GM21423 (cell line): ENCODE measurements around the gene ZBTB7C.

ENCODE experiments used
- ATAC-seq: cut with Tn5 transposase; IDR thresholded peaks from one replicate; pipeline ENCODE4 v1.9.1; 2021; ENCODE audit warnings: mild to moderate bottlenecking, moderate library complexity; ENCODE audit not compliant: unreplicated experiment

The ZBTB7C gene

DNA sequence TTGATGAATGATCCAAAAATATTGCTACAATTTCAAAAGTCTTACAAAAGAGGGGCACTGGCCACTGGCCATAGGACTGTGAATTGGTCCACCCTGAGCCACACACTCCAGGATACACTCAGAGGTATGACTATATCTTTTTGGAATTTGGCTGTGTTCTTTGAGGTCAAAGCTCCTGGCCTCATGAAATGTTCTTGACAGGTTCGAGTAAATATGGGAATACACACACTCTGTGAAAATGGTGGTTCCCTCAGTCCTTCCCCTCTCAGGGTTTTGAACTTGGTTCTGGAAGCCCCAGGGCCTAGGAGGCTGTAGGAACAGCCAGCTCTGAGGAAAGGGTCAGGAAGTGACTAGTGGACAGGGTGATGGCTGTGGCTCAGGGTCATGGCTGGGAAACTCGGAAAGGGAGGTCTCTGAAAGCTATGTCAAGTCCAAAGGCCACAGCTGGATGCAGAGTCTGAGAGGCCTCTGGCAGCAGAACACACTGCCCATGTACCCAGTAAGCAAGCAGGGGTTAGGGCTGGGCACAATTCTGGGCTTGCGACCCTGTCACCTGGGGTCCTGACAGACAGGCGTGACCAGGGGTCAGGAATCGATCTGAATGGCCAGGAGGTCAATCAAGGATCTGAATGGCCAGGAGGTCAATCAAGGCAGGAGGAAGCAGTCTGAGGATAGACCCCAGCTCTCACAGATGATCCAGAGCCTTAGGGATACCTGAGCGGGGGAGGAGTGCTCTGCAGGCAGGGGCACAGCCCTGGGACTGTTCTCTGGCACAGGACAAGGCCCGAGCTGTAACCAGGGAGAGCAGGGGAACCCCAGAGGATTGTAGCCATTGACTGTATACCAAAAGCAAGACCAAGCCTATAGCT, 255.3 kb downstream of the ZBTB7C start:
- no peak for ATAC-seq

DNA sequence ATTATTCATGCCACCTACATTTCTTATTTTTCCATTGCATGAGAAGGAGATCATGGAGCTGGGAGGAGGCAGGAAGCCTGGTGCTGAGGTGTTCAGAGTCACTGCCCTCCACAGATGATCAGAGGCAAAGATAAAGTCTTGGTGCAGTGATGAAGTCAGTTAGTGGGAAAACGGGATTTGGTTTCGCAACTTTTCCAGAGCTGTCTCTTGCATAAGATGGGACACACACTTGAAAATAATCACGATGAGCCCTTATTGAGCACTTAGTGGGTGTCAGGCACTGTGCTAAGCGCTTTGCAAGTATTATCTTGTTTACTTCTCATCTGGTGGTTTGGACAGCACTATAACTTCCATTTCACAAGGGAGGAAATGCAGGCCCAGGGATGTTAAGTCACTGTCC, 256.6 kb downstream of the ZBTB7C start:
- ATAC-seq: no peak

DNA sequence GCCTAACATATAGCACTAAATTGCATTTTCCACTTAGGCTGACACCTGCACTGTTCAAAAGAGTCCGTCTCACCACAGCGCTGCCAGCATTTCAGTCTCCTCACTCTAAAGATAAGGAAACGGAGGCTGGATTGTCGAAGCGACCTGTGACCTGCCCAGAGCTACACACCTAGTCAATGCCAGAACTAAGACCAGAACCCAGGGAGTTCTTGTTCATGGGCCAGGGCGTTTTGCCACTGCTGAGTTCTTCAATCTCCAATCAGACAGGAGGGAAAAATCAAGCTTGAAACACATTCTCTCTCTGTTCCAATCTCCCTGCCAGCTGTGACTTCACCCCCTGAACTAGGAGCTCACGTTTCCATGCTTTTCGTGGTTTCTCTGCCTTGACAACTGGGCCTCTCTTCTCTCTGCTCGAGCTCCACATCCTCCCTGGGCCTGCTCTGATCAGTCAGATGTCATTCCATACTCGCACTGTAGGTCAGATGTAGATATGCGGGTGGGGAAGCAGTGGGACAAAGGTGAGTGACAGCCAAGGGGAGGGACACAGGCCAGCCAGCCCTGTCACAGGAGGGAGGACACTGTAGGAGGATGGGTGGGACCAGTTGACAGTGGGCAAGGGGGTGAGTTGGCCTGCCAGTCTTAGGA, 257.6 kb downstream of the ZBTB7C start:
- ATAC-seq: no peak

DNA sequence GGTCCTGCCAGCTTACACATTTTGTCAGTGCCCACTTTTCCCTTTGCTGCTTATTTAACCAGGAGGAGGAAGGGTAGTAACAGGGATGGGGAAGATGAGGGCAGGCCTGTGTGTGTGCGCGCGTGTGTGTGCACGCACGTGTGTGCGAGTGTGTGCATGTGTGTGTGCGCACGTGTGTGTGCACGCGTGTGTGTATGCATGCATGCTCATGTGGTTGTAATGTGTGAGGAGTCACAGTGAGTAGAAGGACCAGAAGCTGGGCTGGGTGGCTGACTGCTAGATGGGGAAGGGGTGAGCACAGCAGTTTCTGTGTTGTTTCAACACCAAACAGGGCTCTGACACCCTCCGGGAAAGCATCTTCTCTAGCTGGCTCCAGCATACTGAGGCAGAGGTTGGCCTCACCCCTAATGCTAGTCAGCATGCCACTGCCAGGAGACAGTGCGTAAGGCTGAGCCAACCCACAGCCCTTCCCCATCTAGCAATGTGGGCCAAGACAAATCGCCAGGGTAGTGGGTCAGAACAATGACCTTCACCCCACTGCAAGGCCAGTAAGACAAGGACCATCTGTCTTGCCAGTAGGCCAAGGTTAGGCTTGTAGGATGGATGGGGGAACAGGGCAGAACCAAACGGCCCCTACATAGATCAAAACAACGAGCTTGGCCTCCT, 260.0 kb downstream of the ZBTB7C start:
- ATAC-seq: no peak

DNA sequence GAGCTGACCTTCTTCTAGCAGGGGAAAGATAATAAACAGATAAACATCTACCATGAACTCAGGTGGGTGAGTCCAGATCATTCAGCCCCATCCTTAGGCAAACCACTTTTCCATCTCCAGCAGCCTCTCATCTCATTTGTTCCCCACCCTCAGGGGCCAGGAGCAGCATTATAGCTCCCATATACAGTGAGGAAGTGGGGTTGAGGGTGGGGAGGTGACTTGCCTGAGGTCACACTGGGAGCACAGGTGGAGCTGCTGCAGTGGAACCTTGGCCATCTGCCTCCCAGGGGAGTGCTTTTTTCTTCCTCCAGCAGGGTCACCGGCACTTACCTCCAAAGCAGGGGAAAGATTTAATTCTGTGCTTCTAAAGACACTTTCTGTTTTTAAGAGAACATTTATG, 266.2 kb downstream of the ZBTB7C start:
- ATAC-seq: no peak

DNA sequence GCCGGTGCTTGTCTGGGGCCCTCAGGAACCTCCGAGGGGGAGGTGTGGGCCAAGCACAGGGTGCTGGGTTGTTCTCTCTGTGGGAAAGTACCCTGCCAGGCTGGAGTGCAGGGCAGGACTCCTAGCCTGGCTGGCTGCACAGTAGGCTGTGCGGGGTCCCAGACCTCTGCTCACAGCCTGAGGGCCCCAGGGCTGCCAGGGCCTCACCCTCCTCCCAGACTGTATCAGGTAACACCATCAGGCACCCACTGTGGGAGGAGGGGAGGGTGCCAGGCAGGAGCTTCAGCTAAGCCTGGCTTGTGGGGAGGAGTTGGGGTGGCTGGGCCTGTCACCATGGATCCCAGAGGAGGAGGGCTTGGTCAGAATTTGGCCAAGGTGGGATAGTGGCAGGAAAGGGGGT, 266.8 kb downstream of the ZBTB7C start:
- no peak for ATAC-seq

DNA sequence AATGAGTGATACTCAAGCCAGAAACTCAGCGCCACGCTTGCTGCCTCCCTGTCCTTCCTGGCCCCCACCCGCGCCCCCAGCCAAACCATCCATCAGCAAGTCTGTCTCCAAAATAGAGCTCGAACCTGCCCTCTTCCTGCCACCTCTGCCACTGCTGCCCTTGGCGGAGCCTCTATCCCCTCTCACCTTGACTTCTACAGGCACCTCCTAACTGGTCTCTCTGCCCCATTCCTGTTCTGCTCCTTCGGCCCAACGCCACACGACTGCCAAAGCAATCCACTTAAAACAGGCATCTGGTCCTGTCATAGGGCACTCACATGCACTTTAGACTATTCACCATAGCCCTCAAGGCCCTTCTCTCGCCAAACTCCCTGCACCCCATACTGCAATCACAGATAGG, 268.5 kb downstream of the ZBTB7C start:
- no peak for ATAC-seq

DNA sequence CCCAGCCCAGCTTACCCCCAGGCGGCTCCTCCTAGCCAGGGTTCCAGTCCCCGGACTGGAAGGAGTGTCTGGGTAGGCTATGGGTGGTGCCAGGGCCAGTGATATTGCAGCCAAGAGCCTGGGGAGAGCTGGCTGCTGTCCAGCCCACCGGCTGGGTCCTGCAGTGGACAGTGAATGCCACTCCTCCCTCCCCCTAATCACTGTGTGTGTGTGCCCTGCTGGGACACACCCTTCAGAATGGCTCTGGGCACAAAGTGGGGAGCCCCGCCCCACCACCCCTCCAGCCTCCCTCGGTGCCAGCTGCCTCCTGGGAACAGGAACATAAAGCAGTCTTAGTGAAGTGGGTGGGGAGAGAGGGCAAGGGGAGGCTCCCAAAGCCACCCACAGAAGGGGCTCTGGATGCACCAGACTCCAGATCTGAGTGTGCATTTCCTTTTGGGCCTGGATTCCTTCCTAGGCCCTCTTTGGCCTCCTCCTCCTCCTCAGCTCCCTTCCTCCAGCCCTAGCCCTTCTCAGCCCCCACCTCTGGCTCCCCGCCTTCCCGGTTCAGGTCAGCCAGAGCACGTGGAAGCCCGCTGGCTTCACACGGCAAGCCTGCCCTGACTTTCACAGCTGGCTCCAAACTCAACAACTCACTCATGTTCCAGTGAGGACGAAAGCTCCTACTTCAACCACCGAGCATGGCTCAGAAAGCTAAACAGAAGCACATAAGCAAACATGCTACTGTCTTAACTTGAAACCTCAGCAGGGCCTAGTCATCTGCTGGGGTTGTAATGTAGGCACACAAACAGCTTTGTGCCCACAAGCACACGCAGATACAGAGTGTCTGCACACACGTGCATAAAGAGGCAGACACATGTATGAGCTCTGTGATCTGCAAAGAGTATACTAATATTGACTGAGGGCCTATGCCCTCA, 269.5 kb downstream of the ZBTB7C start:
- ATAC-seq: no peak

DNA sequence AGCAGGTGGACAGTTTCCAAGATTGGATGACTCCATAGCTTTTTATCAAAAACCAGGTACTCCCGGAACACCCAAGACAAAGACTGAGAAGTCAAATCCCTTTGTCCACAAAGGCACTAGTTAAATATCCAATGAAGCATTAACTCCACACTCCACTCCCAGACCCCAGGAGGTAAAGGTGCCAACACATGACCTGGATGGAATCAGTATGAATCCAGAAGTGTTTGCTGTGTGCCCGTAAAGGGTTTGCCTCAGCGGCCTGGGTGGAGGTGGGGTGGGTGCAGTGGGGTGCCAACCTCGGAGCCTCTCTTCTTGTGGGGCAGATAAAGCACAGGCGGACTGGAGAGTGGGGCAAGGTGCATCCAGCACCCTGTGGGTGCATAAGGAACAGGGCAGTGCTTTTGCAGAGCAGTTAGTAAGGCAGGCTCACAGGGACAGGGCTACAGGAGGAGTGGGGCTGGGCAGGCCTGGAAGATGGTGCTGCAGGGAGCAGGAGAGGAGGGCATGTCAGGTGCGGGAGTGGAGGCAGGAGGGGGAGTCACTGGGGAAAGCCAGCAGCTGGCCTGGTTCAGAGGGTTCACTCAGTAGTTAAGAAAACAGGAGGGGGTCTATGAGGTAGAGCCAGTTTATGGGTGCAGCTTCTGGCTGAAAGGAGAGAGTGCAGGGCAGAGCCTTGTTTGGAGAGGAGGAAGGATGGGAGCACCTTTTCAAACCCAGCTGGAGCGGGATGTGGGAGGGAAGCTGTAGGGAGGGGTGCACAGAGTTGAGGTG, 270.3 kb downstream of the ZBTB7C start:
- no peak for ATAC-seq

DNA sequence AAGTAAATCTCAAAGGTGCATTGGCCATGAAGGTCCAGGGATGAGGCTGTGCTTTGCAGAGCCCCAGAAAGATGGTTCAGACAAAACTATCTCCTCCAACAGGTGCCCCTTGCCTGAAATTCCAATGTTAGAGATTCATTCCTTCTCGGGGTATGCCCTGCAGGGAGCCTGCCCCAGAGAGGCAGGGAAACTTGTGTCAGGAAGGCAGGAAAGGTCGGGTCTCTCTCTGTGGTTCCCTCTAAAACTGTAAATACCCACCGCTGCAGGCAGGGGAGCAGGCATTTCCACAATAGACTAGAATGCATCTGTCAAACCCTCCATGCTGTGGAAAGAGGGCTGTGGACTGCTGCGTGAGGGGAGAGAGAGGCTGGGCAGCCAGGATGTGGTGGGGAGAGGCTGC, 271.0 kb downstream of the ZBTB7C start:
- no peak for ATAC-seq

DNA sequence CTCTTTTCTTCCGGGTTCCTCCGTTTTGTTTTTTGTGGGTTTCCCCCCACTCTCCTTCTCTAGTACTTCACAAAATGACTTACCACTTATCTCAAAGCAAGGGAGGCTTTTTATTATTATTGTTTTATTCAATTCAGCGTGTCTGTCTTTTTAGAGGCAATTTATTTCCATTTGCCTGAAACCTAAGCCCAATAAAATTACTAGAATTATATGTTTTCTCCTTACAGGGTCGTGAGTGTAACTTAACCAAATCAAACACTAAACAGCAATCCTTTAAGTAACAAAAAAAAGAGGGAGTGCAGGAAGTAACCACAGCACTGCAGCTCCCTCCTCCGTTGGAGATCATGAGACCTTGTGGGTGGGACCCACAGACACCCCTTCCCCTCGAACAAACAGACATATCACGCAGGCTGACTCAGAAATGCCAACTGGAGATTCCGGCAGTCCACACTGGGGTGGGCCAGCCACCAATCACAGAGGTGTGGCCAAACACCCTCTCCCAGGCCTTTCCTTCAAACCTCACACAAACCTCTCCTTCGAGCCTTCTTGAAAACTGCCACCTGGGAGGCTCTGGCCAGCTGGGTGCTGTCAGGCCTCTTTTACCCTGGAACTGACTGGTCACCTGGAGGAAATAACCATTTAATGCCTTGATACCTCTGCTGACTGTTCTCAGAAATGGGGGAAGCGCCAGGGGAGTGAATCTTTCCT, 271.7 kb downstream of the ZBTB7C start:
- no peak for ATAC-seq

DNA sequence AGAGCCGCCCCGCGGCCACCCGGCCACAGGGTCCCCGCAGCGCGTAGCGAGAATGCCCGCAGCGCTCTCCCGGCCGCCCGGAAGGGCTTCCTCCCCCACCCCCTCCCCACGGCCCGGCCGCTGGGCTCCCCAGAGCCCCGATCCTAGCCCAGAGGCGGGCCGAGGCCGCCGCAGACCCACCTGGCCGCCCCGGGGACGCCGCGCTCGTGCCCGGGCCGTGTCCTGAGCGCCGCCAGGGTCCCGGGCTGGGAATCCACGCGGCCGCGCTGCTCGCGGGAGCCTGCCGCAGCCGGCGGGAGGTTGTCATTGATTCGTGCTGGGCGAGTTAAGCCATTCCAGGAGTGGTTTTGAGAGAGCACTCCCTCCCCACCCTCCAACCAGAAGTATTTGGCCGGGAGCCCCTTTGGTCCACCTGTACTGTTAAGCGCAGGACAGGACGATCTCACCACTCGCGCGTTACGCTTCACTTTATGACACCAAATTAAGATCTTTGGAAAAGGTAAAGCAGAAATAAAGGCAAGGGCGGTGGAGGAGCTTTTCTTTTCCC, 272.3 kb downstream of the ZBTB7C start:
- ATAC-seq: no peak

DNA sequence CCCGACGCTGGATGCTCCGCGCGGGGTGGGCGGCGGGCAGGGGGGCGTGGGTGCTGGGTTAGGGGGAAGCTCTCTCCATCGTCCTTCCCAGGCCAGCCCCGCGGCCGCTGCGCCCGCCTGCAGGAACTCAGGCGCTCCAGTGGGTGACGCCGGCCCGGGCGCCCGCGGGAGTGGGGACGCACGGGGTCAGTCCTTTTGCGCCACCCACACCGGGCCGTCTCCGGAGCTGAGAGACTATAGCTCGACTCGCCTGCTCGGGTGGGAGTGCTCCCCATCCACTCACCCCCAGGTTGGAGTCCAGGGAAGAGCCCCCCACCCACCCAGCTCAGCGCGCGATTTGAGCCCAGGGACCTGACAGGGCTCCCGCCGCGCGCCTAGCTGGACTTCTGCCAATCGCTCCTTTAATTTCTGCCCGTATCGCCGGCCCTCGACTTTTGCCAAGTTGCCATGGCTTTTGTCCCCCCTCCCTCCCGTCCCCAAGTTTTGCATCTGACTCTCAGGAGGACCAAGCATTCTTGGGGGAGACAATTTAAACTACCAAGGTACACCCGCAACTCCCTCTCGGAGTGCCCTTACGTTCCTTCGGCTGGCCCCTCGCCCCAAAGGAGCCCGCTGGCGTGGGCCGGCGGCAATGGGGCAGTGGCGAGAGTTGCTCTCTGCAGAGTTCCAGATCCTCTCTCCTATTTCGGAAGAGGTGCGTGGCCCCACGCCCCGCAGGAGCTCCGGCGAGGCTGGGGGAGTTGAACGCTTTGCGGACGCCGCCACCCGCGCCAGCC, 272.9 kb downstream of the ZBTB7C start:
- ATAC-seq: no peak

DNA sequence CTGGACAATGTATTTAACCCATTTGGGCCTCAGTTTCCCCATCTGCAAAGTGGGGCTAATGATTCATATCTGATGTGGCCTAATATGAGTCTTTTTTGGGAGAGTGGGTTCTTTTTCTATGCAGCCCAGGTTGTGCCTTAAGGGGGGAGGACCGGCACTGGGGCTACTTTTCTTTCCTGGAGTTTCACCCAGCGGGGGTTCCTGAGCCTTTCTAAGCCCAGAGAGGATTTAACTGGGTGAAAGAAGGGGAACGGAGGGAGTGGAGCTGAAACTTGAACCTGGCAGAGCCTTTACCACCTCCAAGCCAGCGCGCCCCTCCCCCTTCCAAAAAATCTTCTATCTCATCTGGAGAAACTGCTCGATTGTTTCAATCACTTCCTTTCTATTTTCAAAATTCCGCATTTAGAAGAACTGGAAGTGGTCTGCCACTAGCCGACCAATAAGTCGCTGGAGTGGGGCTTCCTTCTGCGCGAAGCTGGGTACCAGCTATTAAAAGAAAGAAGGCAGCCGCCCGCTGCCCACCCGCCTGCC, 273.7 kb downstream of the ZBTB7C start:
- ATAC-seq: no peak

DNA sequence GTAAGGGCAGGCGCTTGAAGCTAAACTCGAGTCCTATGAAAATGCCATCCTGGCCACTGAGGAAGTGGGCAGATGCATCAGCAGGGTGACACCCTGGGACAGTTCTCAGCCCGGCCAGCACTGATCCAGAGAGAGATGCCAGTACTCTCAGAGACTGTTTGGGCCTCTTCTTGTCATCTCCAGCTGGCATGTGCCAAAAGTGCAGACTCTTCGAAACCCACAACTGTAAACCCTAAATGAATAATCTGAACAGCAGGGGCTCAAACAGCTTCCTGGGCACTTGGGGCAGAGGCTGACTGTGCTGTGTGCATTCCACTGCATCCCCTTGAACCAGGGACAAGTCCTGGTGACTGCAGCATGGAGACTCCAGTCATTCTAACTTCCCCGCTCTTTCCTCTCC, 274.6 kb downstream of the ZBTB7C start:
- no peak for ATAC-seq

DNA sequence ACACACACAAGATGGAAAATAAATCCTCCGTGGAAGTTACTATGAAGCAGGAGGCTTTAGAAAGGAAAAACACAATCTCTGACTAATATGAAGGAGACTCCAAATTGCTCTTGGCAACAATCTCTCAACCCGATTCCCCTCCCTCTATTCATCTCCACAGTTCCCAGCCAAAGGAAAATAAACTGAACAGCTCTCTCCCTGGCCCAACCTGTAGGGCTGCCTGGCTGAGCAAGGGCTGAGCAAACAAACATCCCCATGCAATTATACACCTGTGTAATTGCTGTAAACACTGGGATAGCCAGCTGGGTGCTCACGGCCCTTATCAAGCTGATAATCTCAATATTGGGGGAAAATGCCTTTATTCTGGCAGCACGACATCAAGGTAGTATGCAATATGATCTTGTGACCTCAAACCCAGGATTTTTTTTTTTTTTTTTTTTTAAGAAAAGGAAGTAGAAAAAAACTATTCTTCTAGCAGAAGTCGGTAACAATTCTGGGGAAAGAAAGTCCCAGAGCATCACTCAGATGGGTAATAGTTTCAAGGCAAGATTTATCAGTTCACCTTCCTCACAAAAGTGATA, 275.4 kb downstream of the ZBTB7C start:
- ATAC-seq: no peak

DNA sequence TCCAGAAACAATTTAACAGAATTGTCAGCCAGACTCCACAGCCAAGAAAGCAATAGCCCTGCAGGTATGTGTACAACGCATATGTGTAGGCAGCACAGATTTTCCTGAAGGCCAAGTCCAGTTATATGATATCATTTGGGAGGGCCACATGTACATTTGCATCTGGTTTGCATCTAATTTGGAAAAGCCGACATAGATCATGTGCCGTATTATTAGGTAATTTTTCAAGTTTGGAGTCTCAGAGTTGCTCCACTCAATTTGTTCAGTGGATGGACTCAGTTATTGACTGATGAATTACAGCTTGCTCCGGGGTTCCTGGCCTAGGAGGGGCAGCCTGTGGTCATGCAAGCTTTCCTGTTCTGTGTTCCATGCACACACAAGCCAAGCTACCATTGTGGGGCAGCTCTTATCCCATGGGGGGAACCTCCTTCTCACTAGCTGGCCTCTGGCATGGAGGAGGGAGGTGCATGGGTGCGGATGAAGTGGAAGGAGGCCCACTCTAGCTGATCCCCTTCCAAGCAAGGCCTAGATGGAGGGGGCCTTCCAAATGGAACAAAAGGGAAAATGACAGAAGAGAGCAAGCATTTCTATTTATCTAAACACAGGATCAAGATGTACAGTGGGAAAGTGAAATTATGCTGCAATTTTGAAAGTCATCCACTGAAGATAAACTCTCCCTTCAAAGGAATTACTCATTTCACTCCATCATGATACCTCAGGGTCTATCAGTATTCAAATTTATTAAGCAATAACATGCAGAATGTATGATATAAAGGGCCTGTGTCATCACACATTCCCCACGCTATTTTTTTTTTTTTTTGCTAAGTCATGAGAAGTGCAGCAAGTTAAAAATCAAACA, 276.2 kb downstream of the ZBTB7C start:
- ATAC-seq: no peak
